GM19468 (cell line): ENCODE measurements around the gene SPARCL1.
"Not testable (repeated sequence)": the region's sequence is repeated elsewhere in the genome, so short reads cannot be mapped to it uniquely, and the experiment has no call there.

Source experiments
- ATAC-seq: cut with Tn5 transposase; IDR thresholded peaks from one replicate; pipeline ENCODE4 v1.9.1; 2021; ENCODE audit warnings: mild to moderate bottlenecking, moderate library complexity, moderate number of reproducible peaks; ENCODE audit not compliant: unreplicated experiment; ENCODE audit errors: extremely low read depth

Gene SPARCL1

GRCh38 chr4:87462102-87462501 is 67.1 kb downstream of the SPARCL1 start:
- ATAC-seq: no peak

GRCh38 chr4:87461281-87461700 is 67.9 kb downstream of the SPARCL1 start:
- ATAC-seq: no peak

- ATAC-seq: no peak
These were observed 70.3 kb downstream of the SPARCL1 start for GRCh38 chr4:87458913-87459312.

GRCh38 chr4:87451537-87451936 is 77.6 kb downstream of the SPARCL1 start:
- ATAC-seq: no peak

- not testable (repeated sequence) for ATAC-seq
These were observed 82.8 kb downstream of the SPARCL1 start for GRCh38 chr4:87446375-87446774.

- no peak for ATAC-seq
These were observed 83.2 kb downstream of the SPARCL1 start for GRCh38 chr4:87445964-87446363.

GRCh38 chr4:87444741-87445140 is 84.4 kb downstream of the SPARCL1 start:
- ATAC-seq: no peak

GRCh38 chr4:87442889-87443288 is 86.3 kb downstream of the SPARCL1 start:
- no peak for ATAC-seq

GRCh38 chr4:87433342-87433741 is 95.8 kb downstream of the SPARCL1 start:
- ATAC-seq: no peak

- ATAC-seq: no peak
These were observed 99.1 kb downstream of the SPARCL1 start for GRCh38 chr4:87430038-87430437.

- no peak for ATAC-seq
These were observed 100.2 kb downstream of the SPARCL1 start for GRCh38 chr4:87428979-87429378.

- ATAC-seq: no peak
These were observed 101.7 kb downstream of the SPARCL1 start for GRCh38 chr4:87427518-87427868.

GRCh38 chr4:87426865-87427517 is 102.2 kb downstream of the SPARCL1 start:
- ATAC-seq: no peak

GRCh38 chr4:87425711-87426110 is 103.5 kb downstream of the SPARCL1 start:
- no peak for ATAC-seq

- not testable (repeated sequence) for ATAC-seq
These were observed 105.1 kb downstream of the SPARCL1 start for GRCh38 chr4:87424099-87424543.
